Measurements from ENCODE around the gene NDUFS4.
A peak's percentile ranks its signal among the peaks of the same experiment; 100 is the strongest.
"Not testable (repeated sequence)": the region's sequence is repeated elsewhere in the genome, so short reads cannot be mapped to it uniquely, and the experiment has no call there.

NDUFS4 gene

DNA sequence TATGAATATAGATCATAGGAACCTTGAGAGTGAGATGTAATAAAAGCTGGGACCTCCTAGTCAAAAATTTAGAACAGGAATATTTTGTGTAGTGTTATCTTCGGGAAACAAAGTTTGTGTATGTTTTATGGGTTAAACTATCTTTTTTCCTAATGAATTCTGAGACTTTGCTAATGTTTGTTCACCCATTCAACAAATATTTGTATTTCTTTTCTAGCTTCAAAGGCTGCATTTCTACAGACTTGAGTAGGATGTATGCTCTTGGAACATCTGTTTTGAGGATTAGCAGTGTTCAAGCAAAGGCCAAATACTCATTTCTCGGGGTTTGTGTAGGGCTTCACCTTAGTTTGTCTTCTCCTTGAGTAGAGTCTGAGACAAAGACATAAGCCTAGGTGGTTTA lies 16.2 kb downstream of the NDUFS4 start:
- DNase-seq: no peak

GRCh38 chr5:53578854-53579253 lies 18.4 kb downstream of the NDUFS4 start:
- DNase-seq: no peak

DNA sequence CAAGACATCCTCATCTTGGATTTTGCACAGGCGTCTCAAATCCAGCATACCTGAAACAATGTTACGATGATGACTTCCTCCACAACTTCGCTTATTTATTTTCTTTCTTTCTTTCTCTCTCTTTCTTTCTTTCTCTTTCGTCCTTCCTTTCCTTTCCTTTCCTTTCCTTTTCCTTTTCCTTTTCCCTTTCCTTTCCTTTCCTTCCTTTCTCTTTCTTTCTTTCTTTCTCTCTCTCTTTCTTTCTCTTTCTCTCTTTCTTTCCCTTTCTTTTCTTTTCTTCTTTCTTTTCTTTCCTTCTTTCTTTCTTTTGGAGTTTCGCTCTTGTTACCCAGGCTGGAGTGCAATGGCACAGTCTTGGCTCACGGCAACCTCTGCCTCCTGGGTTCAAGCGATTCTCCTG lies 20.1 kb downstream of the NDUFS4 start:
- no peak for DNase-seq

DNA sequence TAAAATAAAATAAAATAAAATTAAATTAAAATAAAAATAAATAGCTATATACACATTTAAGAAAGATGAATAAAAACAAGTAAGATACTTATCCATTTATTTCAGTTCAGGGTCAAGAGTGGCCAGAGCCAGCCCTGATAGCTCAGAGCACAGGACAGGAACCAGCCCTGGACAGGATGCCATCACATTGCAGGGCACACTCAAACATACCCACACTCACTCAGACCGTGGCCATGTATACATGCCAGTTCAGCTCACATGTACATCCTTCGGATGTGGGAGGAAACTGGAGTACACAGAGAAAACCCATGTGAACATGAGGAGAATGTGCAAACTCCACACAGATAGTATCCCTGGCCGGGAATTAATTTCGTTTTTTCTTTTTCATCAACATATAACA lies 21.8 kb downstream of the NDUFS4 start:
- DNase-seq: no peak

- no peak for DNase-seq
These were observed 30.3 kb downstream of the NDUFS4 start for GRCh38 chr5:53590759-53591158.

- DNase-seq: no peak
These were observed 34.0 kb downstream of the NDUFS4 start for GRCh38 chr5:53594419-53594818.

- no peak for DNase-seq
These were observed 37.5 kb downstream of the NDUFS4 start for GRCh38 chr5:53597894-53598293.

DNA sequence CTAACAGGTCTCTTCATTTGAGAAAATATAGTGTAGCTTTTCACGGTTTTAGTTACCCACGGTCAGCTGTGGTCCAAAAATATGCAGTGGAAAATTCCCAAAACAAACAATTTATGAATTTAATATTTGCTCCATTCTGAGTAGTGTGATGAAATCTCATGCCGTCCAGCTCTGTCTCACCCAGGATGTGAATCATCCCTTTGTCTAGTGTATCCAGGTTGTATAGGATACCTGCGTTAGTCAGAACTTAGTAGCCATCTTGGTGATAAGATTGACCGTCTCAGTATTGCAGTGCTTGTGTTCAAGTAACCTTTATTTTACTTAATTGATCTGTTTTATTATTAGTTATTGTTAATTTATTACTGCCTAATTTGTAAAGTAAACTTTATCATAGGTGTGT lies 41.1 kb downstream of the NDUFS4 start:
- DNase-seq: no peak

- DNase-seq: peak; percentile 32
These were observed 42.7 kb downstream of the NDUFS4 start for GRCh38 chr5:53603009-53603687.

DNA sequence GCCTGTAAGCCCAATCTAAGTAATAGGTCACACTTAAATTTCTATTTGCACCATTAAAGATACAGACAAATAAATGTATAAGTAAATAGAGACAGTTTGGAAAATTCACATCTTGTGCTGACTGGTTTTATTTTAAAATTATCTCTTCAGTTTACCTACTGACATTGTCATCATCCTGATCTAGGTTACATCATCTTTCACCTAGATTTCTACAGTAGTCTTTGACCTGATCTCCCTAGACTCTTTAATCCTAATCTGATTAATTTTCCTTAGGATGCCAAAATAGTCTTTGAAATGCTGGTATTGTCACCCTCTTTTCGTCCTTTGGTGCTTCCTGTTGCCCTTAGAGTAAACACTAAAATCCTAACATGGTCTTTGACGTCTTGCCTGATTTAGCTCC lies 43.9 kb downstream of the NDUFS4 start:
- no peak for DNase-seq

GRCh38 chr5:53607886-53608285 lies 47.4 kb downstream of the NDUFS4 start:
- DNase-seq: no peak

DNA sequence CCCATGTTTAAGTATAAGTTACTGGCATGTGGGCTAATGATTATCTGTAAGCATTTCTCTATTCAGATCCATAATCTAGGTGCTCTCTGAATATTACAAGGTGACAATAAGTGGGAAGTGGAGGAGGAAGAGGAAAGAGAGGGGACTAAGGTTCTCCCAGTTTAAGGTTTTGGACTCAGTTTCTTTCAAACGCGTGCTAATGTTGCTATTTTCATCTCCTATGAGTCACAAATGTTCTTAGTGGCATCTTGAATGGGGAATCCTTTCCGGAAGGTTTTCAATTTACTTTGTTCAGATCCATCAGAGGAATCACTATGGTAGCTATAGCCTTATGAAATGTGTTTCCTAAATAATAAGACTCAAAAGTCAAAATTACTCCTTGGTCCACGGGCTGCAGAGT lies 48.5 kb downstream of the NDUFS4 start:
- DNase-seq: not testable (repeated sequence)

- no peak for DNase-seq
These were observed 52.6 kb downstream of the NDUFS4 start for GRCh38 chr5:53613061-53613460.

DNA sequence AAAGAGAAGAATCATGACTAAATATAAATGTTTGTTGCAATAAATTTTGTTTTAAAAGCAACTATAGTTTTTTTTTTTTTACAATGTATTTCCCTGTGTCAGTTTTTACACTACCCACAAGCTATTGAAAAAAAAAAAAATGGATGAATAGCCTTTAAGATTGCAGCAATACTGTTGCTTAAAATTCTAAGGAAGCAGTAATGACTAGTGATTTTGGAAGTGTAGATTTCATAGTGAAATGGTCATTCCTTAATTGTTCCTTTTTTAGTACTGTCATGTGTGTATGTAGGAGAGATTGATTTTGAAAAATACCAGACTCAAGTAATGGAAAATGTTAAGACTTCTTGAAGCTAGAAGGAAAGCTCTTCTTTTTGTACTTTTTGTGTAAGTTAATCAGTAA lies 53.1 kb downstream of the NDUFS4 start:
- DNase-seq: no peak

- no peak for DNase-seq
These were observed 54.0 kb downstream of the NDUFS4 start for GRCh38 chr5:53614376-53614885.

DNA sequence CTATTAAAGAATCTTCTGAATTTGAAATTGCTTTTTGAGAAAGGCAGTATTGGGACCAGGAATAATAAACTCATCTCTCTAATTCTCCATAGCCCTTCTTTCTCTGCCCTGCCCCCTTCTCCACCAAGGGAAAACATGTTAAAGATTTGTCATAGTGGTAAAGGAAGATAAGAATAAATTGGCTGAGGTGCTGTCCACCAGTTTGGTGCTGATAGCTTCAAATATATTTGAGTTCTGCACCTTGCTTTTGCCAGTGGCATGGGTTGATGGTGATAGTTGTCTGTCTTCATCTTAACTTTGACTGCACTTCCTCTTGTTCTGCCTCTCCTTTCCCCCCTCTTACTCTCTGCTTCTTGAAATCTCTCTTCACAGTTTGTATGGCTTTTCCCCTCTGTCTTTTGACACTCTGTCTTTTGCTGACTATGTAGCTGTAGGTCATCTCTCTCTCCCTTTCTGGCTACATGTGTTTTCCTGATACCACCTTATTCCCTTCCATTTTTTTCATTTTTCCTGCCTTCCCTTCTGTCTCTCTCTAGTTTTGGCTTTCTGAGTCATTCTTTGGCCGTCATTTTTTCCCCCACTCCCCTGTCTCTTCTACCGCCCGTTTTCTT lies 56.6 kb downstream of the NDUFS4 start:
- DNase-seq: no peak

DNA sequence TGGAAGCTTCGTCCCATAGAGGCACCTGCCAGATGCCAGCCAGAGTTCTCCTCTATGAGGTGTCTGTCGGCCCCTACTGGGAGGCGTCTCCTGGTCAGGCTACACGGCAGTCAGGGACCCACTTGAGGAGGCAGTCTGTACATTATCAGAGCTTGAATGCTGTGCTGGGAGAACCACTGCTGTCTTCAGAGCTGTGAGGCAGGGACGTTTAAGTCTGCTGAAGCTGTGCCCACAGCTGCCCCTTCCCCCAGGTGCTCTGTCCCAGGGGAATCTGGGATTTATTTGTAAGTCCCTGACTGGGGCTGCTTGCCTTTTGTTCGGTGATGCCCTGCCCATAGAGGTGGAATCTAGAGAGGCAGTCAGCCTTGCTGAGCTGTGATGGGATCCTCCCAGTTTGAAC lies 70.8 kb downstream of the NDUFS4 start:
- no peak for DNase-seq

GRCh38 chr5:53642061-53642460 lies 81.6 kb downstream of the NDUFS4 start:
- no peak for DNase-seq

DNA sequence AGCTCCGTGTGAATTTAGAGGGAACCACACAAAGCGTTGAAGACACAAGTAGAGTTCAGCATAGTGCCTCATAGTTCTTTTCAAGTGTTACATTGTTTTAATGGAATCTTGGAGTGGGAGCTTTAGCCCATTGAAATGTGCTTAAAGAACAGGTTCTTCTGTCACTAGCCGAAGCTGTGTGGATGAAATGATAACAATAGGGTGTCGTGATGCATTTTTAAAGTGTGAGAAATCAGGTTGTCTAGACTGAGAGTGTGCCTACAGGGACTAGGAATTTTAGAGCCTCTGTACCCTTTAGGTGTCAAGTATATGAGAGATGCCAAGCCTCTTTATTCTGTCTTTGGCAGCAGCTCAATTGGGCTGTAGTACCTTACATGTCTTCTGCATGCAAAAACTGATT lies 83.0 kb downstream of the NDUFS4 start:
- DNase-seq: no peak

GRCh38 chr5:53645078-53645477 lies 84.6 kb downstream of the NDUFS4 start:
- DNase-seq: no peak

DNA sequence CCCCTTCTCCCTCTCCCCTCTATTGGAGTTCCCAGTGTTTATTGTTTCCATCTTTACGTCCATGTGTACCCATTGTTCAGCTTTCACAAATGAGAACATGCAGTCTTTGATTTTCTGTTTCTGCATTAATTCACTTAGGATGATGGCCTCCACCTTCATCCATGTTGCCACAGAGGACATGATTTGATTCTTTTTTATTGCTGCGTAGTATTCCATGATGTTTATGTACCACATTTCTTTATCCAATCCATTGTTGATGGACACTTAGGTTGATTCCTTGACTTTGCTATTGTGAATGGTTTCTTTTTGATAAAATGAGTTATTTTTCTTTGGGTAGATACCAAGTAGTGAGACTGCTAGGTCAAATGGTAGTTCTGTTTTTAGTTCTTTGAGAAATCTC lies 88.9 kb downstream of the NDUFS4 start:
- DNase-seq: no peak

DNA sequence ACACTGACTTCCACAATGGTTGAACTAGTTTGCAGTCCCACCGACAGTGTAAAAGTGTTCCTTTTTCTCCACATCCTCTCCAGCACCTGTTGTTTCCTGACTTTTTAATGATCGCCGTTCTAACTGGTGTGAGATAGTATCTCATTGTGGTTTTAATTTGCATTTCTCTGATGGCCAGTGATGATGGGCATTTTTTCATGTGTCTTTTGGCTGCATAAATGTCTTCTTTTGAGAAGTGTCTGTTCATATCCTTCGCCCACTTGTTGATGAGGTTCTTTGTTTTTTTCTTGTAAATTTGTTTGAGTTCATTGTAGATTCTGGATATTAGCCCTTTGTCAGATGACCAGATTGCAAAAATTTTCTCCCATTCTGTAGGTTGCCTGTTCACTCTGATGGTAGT lies 100.1 kb downstream of the NDUFS4 start:
- DNase-seq: not testable (repeated sequence)

DNA sequence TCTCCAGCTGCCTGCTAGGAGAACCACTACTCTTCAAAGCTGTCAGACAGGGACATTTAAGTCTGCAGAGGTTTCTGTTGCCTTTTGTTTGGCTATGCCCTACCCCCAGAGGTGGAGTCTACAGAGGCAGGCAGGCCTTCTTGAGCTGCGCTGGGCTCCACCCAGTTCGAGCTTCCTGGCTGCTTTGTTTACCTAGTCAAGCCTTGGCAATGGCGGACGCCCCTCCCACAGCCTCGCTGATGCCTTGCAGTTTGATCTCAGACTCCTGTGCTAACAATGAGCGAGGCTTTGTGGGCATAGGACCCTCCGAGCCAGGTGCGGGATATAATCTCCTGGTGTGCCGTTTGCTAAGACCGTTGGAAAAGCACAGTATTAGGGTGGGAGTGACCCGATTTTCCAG lies 104.9 kb downstream of the NDUFS4 start:
- DNase-seq: not testable (repeated sequence)

GRCh38 chr5:53667621-53668020 lies 107.2 kb downstream of the NDUFS4 start:
- no peak for DNase-seq

DNA sequence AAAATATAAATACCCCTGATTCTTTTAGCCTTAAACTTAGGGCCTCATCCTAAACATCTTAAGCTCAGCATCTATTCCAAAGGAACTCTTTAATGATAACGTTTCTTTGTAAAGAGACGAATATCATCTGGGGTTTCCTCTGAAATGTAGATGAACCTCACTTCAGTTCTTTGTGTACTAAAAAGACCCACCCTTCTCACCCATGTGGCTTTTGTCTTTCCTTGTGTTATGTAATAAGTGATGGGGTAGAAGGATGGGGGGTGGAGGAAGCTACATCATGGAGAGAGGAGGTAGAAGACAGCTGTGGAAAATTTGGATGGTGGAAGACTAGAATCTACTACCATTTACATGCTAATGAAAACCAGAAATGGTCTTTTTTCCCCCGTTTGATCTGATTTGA lies 111.0 kb downstream of the NDUFS4 start:
- no peak for DNase-seq

Data from NCI-H1694 (cell line).